HepG2 (cell line): ENCODE data around the gene PANK3. TPM values are rescaled to one million over a fixed set of nuclear protein-coding genes. Genes with fewer than 3 reads are reported as not detected.

Source experiments
- ATF6 ChIP-seq: sonication (generic); formaldehyde crosslinking; conservative IDR thresholded peaks from 2 replicates; pipeline ENCODE4 v1.4.0; 2020; ENCODE audit warnings: missing genetic modification reagents
- ATF7 ChIP-seq, 2 experiments: fragments of 450-650 bp in 1 of 2; sonication (generic) in 1 of 2; formaldehyde crosslinking in 1 of 2; IDR thresholded peaks; 2 replicates each; pipeline versions ENCODE4 v1.4.0 to v1.6.1; 2016 to 2020; ENCODE audit warnings: antibody characterized with exemption in 1 of 2, mild to moderate bottlenecking in 1 of 2, missing genetic modification reagents in 1 of 2
- CENPBD1 ChIP-seq: sonication (generic); formaldehyde crosslinking; IDR thresholded peaks from 2 replicates; pipeline ENCODE4 v1.8.0; 2022; ENCODE audit warnings: missing genetic modification reagents, low read depth, mild to moderate bottlenecking, borderline replicate concordance
- CENPX ChIP-seq: sonication (generic); formaldehyde crosslinking; IDR thresholded peaks from 2 replicates; pipeline ENCODE4 v1.9.0; 2021; ENCODE audit warnings: mild to moderate bottlenecking, missing genetic modification reagents, moderate library complexity
- FOXK1 ChIP-seq: sonication (generic); formaldehyde crosslinking; IDR thresholded peaks from 2 replicates; pipeline ENCODE4 v1.4.0; 2020; ENCODE audit warnings: low read depth, missing genetic modification reagents, borderline replicate concordance
- MAF1 ChIP-seq: sonication (generic); formaldehyde crosslinking; IDR thresholded peaks from 2 replicates; pipeline ENCODE4 v1.5.0; 2020; ENCODE audit warnings: missing genetic modification reagents, borderline replicate concordance
- NR2F1 ChIP-seq, 2 experiments: fragments of 450-650 bp in 1 of 2; formaldehyde crosslinking in 1 of 2; IDR thresholded peaks; 2 replicates each; pipeline versions ENCODE4 v1.5.0 to v1.6.1; 2016 to 2020; ENCODE audit warnings: mild to moderate bottlenecking in 1 of 2, missing compliant biosample characterization in 1 of 2, missing genetic modification reagents in 1 of 2, moderate library complexity in 1 of 2
- POGK ChIP-seq: sonication (generic); formaldehyde crosslinking; conservative IDR thresholded peaks from 2 replicates; pipeline ENCODE4 v1.8.0; 2022; ENCODE audit warnings: mild to moderate bottlenecking, moderate library complexity, missing genetic modification reagents
- SRSF1 ChIP-seq: fragments of 200-400 bp; formaldehyde crosslinking; optimal IDR thresholded peaks from 2 replicates; pipeline ENCODE3; 2017; ENCODE audit warnings: mild to moderate bottlenecking, low read depth, low read length, moderate library complexity
- TAF15 ChIP-seq: fragments of 200-400 bp; formaldehyde crosslinking; IDR thresholded peaks from one replicate; pipeline ENCODE4 v1.6.1; 2018; ENCODE audit warnings: mild to moderate bottlenecking, low read depth, low read length; ENCODE audit not compliant: poor library complexity, severe bottlenecking
- TGIF2 ChIP-seq: IDR thresholded peaks from 2 replicates; pipeline ENCODE4 v1.6.1; 2016; ENCODE audit warnings: control low read depth, missing compliant biosample characterization
- ZFP62 ChIP-seq: sonication (generic); formaldehyde crosslinking; IDR thresholded peaks from 2 replicates; pipeline ENCODE4 v1.4.0; 2020; ENCODE audit warnings: missing genetic modification reagents
- ZNF205 ChIP-seq: IDR thresholded peaks from 2 replicates; pipeline ENCODE4 v1.6.1; 2018; ENCODE audit warnings: missing biosample characterization, missing genetic modification reagents
- ZNF280B ChIP-seq: sonication (generic); formaldehyde crosslinking; IDR thresholded peaks from 2 replicates; pipeline ENCODE4 v1.5.0; 2020; ENCODE audit warnings: missing genetic modification reagents, mild to moderate bottlenecking, borderline replicate concordance
- ZNF331 ChIP-seq: sonication (generic); formaldehyde crosslinking; IDR thresholded peaks from 2 replicates; pipeline ENCODE4 v1.4.0; 2020; ENCODE audit warnings: missing genetic modification reagents
- ZNF597 ChIP-seq: sonication (generic); formaldehyde crosslinking; IDR thresholded peaks from 2 replicates; pipeline ENCODE4 v1.5.0; 2020; ENCODE audit warnings: missing genetic modification reagents
- ZNF674 ChIP-seq: sonication (generic); formaldehyde crosslinking; IDR thresholded peaks from 2 replicates; pipeline ENCODE4 v1.5.0; 2020; ENCODE audit warnings: low read depth, mild to moderate bottlenecking, missing genetic modification reagents
- ZXDC ChIP-seq: sonication (generic); formaldehyde crosslinking; IDR thresholded peaks from 2 replicates; pipeline ENCODE4 v1.5.0; 2020; ENCODE audit warnings: mild to moderate bottlenecking, missing genetic modification reagents
- polyA plus RNA-seq, 8 experiments: library from polyadenylated mRNA; depleted of rRNA in 3 of 8; stranded (reverse) in 7 of 8; unstranded in 1 of 8; fragments of >200 nt; fragmentation: Illumina TruSeq in 4 of 8; extraction: Trizol in 4 of 8; gene quantifications; 2 replicates each; pipeline versions ENCODE4 v1.2.1 to v1.2.3, GENCODE V29; 2011 to 2016; ENCODE audit warnings: low read depth in 4 of 8, missing spikeins in 1 of 8, mixed read lengths in 1 of 8; ENCODE audit not compliant: insufficient read depth in 1 of 8
- total RNA-seq, 5 experiments: library from RNA; depleted of rRNA; stranded (reverse); fragments of >200 nt; fragmentation: Illumina TruSeq; extraction: Trizol; gene quantifications; 2 replicates each; pipeline ENCODE4 v1.2.3, GENCODE V29; 2016; ENCODE audit warnings: low read depth in 1 of 5

PANK3 gene
- total and polyA plus RNA-seq, 2 of the 13 experiments (the other 11 are each of a cell fraction or from before 2014, with no cell fraction given): 26.9 to 69.5 TPM

- no peak for TF ChIP-seq POGK
- no peak for TF ChIP-seq CENPBD1
- no peak for TF ChIP-seq ZXDC (CRISPR knock-in tag)
- no peak for TF ChIP-seq TAF15
- TF ChIP-seq NR2F1 (CRISPR knock-in tag; IDR thresholded peaks at IDR 0.05): 0 out of 4 replicates have a peak, but pooled peaks of 1 of the 2 experiments have one; percentile 22
- TF ChIP-seq ZNF280B (CRISPR knock-in tag): no peak
- TF ChIP-seq ZFP62 (CRISPR knock-in tag): no peak
- TF ChIP-seq ZNF331 (CRISPR knock-in tag): peak; percentile 49; the same call in 1 of the 2 replicates
- TF ChIP-seq ATF6 (CRISPR knock-in tag): no peak
- no peak for TF ChIP-seq TGIF2 (CRISPR knock-in tag)
- TF ChIP-seq ZNF597: no peak
- TF ChIP-seq ZNF205 (CRISPR knock-in tag): no peak
- TF ChIP-seq SRSF1: no peak
- TF ChIP-seq ZNF674 (CRISPR knock-in tag): no peak
- TF ChIP-seq MAF1 (CRISPR knock-in tag): no peak
- TF ChIP-seq FOXK1: no peak
- TF ChIP-seq CENPX: no peak
- no peak for TF ChIP-seq ATF7 (IDR thresholded peaks at IDR 0.05)
- no peak for TF ChIP-seq ATF7 (CRISPR knock-in tag; IDR thresholded peaks at IDR 0.05)
Observed at GRCh38 chr5:168613996-168614395, 34.8 kb upstream of the PANK3 start (continued).
